ENCODE measurements around the gene DERL3. TPM values are rescaled to one million over a fixed set of nuclear protein-coding genes. Genes with fewer than 3 reads are reported as not detected.

The DERL3 gene
- total RNA-seq, 4 donors from 2014 or later = 1.9 to 20.0 (median 3.1) TPM

DNA sequence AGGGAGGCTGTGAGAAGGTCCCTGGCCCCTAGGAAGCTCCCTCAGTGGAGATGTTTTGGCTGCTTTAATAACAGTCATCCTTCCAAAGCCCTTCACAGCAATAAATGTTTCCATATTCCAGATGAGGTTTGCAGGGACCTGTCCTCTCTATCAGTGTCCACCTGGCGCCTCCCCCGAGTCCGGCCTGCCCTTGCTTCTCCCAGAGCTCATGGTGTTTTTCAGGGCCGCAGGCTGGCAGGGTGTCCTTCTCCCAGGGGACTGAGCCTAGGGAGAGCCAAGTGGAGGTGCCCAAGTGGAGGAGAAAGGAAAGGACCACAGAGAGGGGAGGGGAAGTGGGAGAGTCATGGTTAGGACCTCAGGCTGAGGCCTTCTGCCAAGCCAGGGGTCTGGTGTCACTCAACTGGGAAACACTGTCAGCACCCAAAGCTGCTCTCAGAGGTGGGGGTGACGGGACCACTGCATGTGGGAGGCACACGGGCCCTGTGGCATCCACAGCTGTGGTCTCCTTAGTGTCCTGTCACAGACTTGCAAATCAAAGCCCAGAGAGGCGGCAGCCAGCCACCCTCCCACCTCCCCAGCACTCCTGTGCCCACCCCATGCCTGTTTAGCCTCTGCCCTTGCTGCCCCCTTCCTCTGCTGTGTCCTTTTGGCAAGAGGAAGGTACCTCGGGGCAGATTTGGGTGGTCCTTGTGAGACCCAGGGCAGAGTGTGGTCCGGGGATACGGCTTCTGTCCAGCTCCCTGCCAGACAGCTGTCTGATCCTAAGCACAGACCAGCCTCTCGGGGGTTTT is 6.4 kb downstream of the DERL3 start:
- intact Hi-C loops (cut with DNase I; ENCODE audit: low total_unique reads) (no loop called here), in situ Hi-C loops (cut with MboI; ENCODE audit: low pct_ligation_motif_present in 1 of 4, low pct_unique_long_range_greater_than_20kb in 1 of 4, low sequenced_read_pairs in 3 of 4) (loop anchor here in 1 of 4 donors (25.0 kb wide), 1 partner anchor 295 kb away; no protein-coding TSS in a partner anchor)
- Histone ChIP-seq H3K27ac (no peak overlapping the region), H3K27me3 (no peaks in the 10 kb centered on the region), H3K4me3 (no peak overlapping the region), H3K4me1 (no peaks in the 10 kb centered on the region), H3K36me3 (peaks cover 0 to 23% (median 6%) of the 10 kb centered on the region in 4 donors), H3K9me3 (no peaks in the 10 kb centered on the region)
- TF ChIP-seq EP300 (IDR thresholded peaks at IDR 0.05; ENCODE audit: low read depth) = no peak
- TF ChIP-seq POLR2AphosphoS5 (IDR thresholded peaks at IDR 0.05) = no peak
- no peak for TF ChIP-seq POLR2A (IDR thresholded peaks at IDR 0.05)
- TF ChIP-seq, protein P1, sequence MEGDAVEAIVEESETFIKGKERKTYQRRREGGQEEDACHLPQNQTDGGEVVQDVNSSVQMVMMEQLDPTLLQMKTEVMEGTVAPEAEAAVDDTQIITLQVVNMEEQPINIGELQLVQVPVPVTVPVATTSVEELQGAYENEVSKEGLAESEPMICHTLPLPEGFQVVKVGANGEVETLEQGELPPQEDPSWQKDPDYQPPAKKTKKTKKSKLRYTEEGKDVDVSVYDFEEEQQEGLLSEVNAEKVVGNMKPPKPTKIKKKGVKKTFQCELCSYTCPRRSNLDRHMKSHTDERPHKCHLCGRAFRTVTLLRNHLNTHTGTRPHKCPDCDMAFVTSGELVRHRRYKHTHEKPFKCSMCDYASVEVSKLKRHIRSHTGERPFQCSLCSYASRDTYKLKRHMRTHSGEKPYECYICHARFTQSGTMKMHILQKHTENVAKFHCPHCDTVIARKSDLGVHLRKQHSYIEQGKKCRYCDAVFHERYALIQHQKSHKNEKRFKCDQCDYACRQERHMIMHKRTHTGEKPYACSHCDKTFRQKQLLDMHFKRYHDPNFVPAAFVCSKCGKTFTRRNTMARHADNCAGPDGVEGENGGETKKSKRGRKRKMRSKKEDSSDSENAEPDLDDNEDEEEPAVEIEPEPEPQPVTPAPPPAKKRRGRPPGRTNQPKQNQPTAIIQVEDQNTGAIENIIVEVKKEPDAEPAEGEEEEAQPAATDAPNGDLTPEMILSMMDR (IDR thresholded peaks at IDR 0.05) = no peak
- DNase-seq = no peak
- WGBS, 2 donors (ENCODE audit: low coverage in 1 of 2) = 60 to 89% methylated on average over 3 to 11 of the region's 11 CpGs

DNA sequence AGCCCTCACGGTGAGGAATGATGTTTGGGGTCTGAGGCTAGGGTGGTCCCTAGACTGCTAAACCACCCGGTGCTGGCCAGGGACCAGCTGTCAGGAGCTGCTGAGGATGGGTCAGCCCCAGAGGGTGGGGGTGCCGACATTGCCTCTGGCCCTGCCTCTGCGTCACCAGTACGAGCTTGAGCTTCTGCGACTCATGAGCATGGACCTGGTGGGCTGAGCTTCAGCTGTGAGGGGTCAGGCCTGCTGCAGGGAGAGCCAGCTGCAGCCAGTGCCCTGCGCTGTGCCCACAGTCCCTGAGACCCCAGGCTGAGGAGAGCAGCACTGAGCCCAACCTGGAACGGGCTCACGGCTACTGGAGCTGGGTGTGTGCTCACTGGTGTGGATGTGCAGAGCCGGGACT is 7.0 kb downstream of the DERL3 start:
- Histone ChIP-seq H3K4me3 (no peak overlapping the region), H3K9me3 (no peaks in the 10 kb centered on the region), H3K27me3 (no peaks in the 10 kb centered on the region), H3K36me3 (peaks cover 0 to 30% (median 9%) of the 10 kb centered on the region in 4 donors), H3K27ac (no peak overlapping the region), H3K4me1 (no peaks in the 10 kb centered on the region)
- intact Hi-C loops (cut with DNase I; ENCODE audit: low total_unique reads) (no loop called here), in situ Hi-C loops (cut with MboI; ENCODE audit: low pct_ligation_motif_present in 1 of 4, low pct_unique_long_range_greater_than_20kb in 1 of 4, low sequenced_read_pairs in 3 of 4) (loop anchor here in 1 of 4 donors (25.0 kb wide), 1 partner anchor 294 kb away; no protein-coding TSS in a partner anchor)
- 90% methylated on average over 10 of the region's 10 CpGs; no CpG with 5 or more reads in 1 of the 2 donors for WGBS, 2 donors (ENCODE audit: low coverage in 1 of 2)
- DNase-seq = no peak
- TF ChIP-seq POLR2AphosphoS5 (IDR thresholded peaks at IDR 0.05) = no peak
- TF ChIP-seq POLR2A (IDR thresholded peaks at IDR 0.05) = no peak

DNA sequence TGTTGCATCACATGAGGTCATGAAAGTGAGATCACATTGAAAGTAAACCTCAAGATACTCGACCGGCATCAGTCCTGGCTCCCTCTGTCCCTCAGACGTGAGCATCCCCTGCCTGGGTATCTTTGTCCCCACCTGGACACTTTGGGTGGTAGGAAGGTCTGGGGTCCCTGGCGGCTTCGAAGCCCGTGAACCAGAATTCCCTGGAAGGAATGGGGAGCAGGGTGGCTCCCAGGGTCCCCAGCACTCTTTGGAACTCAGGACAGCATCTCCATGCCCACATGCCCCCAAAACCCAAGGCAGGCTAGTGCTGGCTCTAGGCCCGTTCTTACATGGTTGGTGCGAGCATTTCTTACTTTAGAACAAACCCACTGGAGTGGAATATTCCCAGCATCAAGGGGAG is 7.5 kb downstream of the DERL3 start:
- H3K4me1 ChIP-seq = no peaks in the 10 kb centered on the region
- DNase-seq = no peak
- 85% methylated on average over 5 of the region's 8 CpGs; no CpG with 5 or more reads in 1 of the 2 donors for WGBS, 2 donors (ENCODE audit: low coverage in 1 of 2)
- H3K4me3 ChIP-seq = no peak overlapping the region
- no peaks in the 10 kb centered on the region for H3K9me3 ChIP-seq
- peaks cover 0 to 34% (median 12%) of the 10 kb centered on the region in 4 donors for H3K36me3 ChIP-seq
- in situ Hi-C loops (cut with MboI; ENCODE audit: low pct_ligation_motif_present in 1 of 4, low pct_unique_long_range_greater_than_20kb in 1 of 4, low sequenced_read_pairs in 3 of 4) = loop anchor here in 1 of 4 donors (25.0 kb wide), 1 partner anchor 294 kb away; no protein-coding TSS in a partner anchor
- no peak for TF ChIP-seq POLR2AphosphoS5 (IDR thresholded peaks at IDR 0.05)
- no peak for TF ChIP-seq POLR2A (IDR thresholded peaks at IDR 0.05)
- TF ChIP-seq, protein P1 (IDR thresholded peaks at IDR 0.05) = no peak
- no peak for TF ChIP-seq EP300 (IDR thresholded peaks at IDR 0.05; ENCODE audit: low read depth)
- no peaks in the 10 kb centered on the region for H3K27me3 ChIP-seq
- H3K27ac ChIP-seq = no peak overlapping the region
- intact Hi-C loops (cut with DNase I; ENCODE audit: low total_unique reads) = no loop called here

DNA sequence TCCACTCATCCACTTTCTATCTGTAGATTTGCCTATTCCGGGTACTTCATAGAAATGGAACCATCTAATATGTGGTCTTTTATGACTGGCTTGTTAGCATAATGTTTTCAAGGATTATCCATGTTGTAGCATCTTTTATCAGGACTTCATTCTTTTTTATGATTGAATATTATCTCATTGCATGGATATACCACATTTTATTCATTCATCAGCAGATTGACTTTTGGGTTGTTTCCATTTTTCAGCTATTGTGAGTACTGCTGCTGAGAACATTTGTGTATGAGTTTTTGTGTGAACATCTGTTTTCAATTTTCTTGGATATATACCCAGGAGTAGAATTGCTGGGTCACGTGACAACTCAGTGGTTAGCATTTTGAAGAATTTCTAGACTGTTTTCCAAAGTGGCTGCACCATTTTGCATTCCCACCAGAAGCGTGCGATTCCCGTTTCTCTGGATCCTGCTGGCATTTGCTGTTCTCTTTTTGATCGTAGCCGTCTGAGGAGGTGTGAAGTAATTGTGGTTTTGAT is 8.9 kb downstream of the DERL3 start:
- DNase-seq = no peak
- TF ChIP-seq EP300 (IDR thresholded peaks at IDR 0.05; ENCODE audit: low read depth) (no peak), POLR2A (IDR thresholded peaks at IDR 0.05) (no peak), POLR2AphosphoS5 (IDR thresholded peaks at IDR 0.05) (no peak)
- TF ChIP-seq, protein P1 (IDR thresholded peaks at IDR 0.05) = no peak
- Histone ChIP-seq H3K27ac (no peak overlapping the region), H3K27me3 (no peaks in the 10 kb centered on the region), H3K9me3 (no peaks in the 10 kb centered on the region), H3K4me3 (no peak overlapping the region), H3K36me3 (peaks cover 0 to 45% (median 16%) of the 10 kb centered on the region in 4 donors), H3K4me1 (no peaks in the 10 kb centered on the region)
- intact Hi-C loops (cut with DNase I; ENCODE audit: low total_unique reads) = no loop called here
- in situ Hi-C loops (cut with MboI; ENCODE audit: low pct_ligation_motif_present in 1 of 4, low pct_unique_long_range_greater_than_20kb in 1 of 4, low sequenced_read_pairs in 3 of 4) = loop anchor here in 1 of 4 donors (25.0 kb wide), 1 partner anchor 293 kb away; no protein-coding TSS in a partner anchor
- WGBS, 2 donors (ENCODE audit: low coverage in 1 of 2) = 75 to 76% methylated on average over 3 to 7 of the region's 7 CpGs

Data from transverse colon (tissue), 4 donors.